IMR-90 (cell line): ENCODE measurements around the gene EDNRB. TPM values are rescaled to one million over a fixed set of nuclear protein-coding genes. Genes with fewer than 3 reads are reported as not detected.

Experiments
- ATAC-seq: fragments of 200-7000 bp; cut with Tn5 transposase; 2 replicates; pipeline ENCODE4 v1.9.1; 2020; ENCODE audit warnings: low read depth, mild to moderate bottlenecking, moderate library complexity
- BruUV-seq: library from RNA; stranded (reverse); fragments of 400-500 nt; replicated peaks from 2 replicates; lab custom pipeline; 2021; lab: Mats Ljungman, UMichigan
- CTCF ChIA-PET: fragments of 300-600 bp; formaldehyde crosslinking; extraction: SDS; loops from one replicate; lab custom pipeline; 2021; ENCODE audit warnings: antibody characterized with exemption; lab: Yijun Ruan, JAX
- POLR2A ChIA-PET: fragments of 300-600 bp; sonication (Branson Sonifier 250); formaldehyde crosslinking; loops from one replicate; lab custom pipeline; 2022; ENCODE audit warnings: antibody characterized with exemption; ENCODE audit not compliant: unreplicated experiment; lab: Charles Lee
- DNase-seq: peaks from one replicate; pipeline ENCODE4 v3.0.0; 2013
- H2AFZ ChIP-seq: replicated peaks from 2 replicates; pipeline ENCODE3; 2013; ENCODE audit warnings: low read length, mild to moderate bottlenecking; ENCODE audit not compliant: poor library complexity
- H2AK5ac ChIP-seq: 2 replicates; pipeline ENCODE4 v1.6.1; 2013; ENCODE audit warnings: low read depth, low read length, inconsistent platforms
- H2AK9ac ChIP-seq: replicated peaks from 2 replicates; pipeline ENCODE3; 2013; ENCODE audit warnings: mild to moderate bottlenecking, low read depth, low read length, moderate library complexity; ENCODE audit not compliant: poor library complexity
- H2BK120ac ChIP-seq: 2 replicates; pipeline ENCODE4 v1.6.1; 2013; ENCODE audit warnings: low read depth, low read length, inconsistent platforms
- H2BK15ac ChIP-seq: 3 replicates; pipeline ENCODE4 v1.6.1; 2013; ENCODE audit warnings: low read depth, low read length, inconsistent platforms
- H2BK20ac ChIP-seq: 2 replicates; pipeline ENCODE4 v1.6.1; 2013; ENCODE audit warnings: low read depth, mild to moderate bottlenecking, inconsistent platforms, low read length, moderate library complexity
- H2BK5ac ChIP-seq: 2 replicates; pipeline ENCODE4 v1.6.1; 2013; ENCODE audit warnings: mild to moderate bottlenecking, low read depth, low read length, inconsistent platforms; ENCODE audit not compliant: poor library complexity, severe bottlenecking
- H3K14ac ChIP-seq: replicated peaks from 2 replicates; pipeline ENCODE4 v1.6.1; 2013; ENCODE audit warnings: low read depth, low read length, inconsistent platforms
- H3K18ac ChIP-seq: 2 replicates; pipeline ENCODE4 v1.6.1; 2013; ENCODE audit warnings: low read depth, low read length, control low read depth
- H3K23ac ChIP-seq: 2 replicates; pipeline ENCODE4 v1.6.1; 2013; ENCODE audit warnings: low read depth, low read length, inconsistent platforms
- H3K27ac ChIP-seq: 2 replicates; pipeline ENCODE4 v1.5.1; 2013; ENCODE audit warnings: mild to moderate bottlenecking, control low read depth, low read length; ENCODE audit not compliant: insufficient read depth
- H3K27me3 ChIP-seq: 2 replicates; pipeline ENCODE4 v1.6.1; 2013; ENCODE audit warnings: low read length; ENCODE audit not compliant: control insufficient read depth, insufficient read depth
- H3K36me3 ChIP-seq: 2 replicates; pipeline ENCODE4 v1.6.1; 2013; ENCODE audit warnings: low read length, mixed read lengths; ENCODE audit not compliant: control insufficient read depth, insufficient read depth
- H3K4ac ChIP-seq: 2 replicates; pipeline ENCODE4 v1.6.1; 2013; ENCODE audit warnings: low read depth, low read length, inconsistent platforms
- H3K4me1 ChIP-seq: 2 replicates; pipeline ENCODE4 v1.6.1; 2013; ENCODE audit warnings: low read length, mixed read lengths; ENCODE audit not compliant: control insufficient read depth, insufficient read depth
- H3K4me2 ChIP-seq: 2 replicates; pipeline ENCODE4 v1.6.1; 2013; ENCODE audit warnings: low read depth, mild to moderate bottlenecking, control low read depth, low read length, moderate library complexity
- H3K4me3 ChIP-seq: 2 replicates; pipeline ENCODE4 v1.5.1; 2013; ENCODE audit warnings: low read depth, mild to moderate bottlenecking, control low read depth, low read length, moderate library complexity; ENCODE audit not compliant: insufficient read depth
- H3K56ac ChIP-seq: 2 replicates; pipeline ENCODE4 v1.6.1; 2013; ENCODE audit warnings: low read length, inconsistent platforms; ENCODE audit not compliant: insufficient read depth; ENCODE audit errors: extremely low read depth
- H3K79me1 ChIP-seq, 2 experiments: 2 replicates each; pipeline ENCODE4 v1.6.1; 2013; ENCODE audit warnings: low read length in 2 of 2, inconsistent platforms in 1 of 2, low read depth in 1 of 2
- H3K9ac ChIP-seq: 2 replicates; pipeline ENCODE4 v1.6.1; 2013; ENCODE audit warnings: low read depth, low read length, control low read depth
- H3K9me1 ChIP-seq: 2 replicates; pipeline ENCODE4 v1.6.1; 2013; ENCODE audit warnings: low read length, inconsistent platforms; ENCODE audit not compliant: insufficient read depth
- H3K9me3 ChIP-seq: 2 replicates; pipeline ENCODE4 v1.6.1; 2013; ENCODE audit warnings: low read length; ENCODE audit not compliant: control insufficient read depth, insufficient read depth
- H4K20me1 ChIP-seq: 2 replicates; pipeline ENCODE4 v1.6.1; 2013; ENCODE audit warnings: low read length, inconsistent platforms; ENCODE audit not compliant: insufficient read depth
- H4K5ac ChIP-seq: 2 replicates; pipeline ENCODE4 v1.6.1; 2013; ENCODE audit warnings: mild to moderate bottlenecking, low read depth, low read length, control low read depth
- H4K8ac ChIP-seq, 2 experiments: 2 replicates each; pipeline ENCODE4 v1.6.1; 2013; ENCODE audit warnings: low read depth in 2 of 2, low read length in 2 of 2, control low read depth in 1 of 2, inconsistent platforms in 1 of 2
- H4K91ac ChIP-seq: 2 replicates; pipeline ENCODE4 v1.6.1; 2013; ENCODE audit warnings: low read depth, low read length, inconsistent platforms; ENCODE audit not compliant: insufficient read depth
- CTCF ChIP-seq: conservative IDR thresholded peaks from 2 replicates; pipeline ENCODE4 v1.5.1; 2012; ENCODE audit warnings: mild to moderate bottlenecking, low read depth, low read length, improper control_type of control experiment
- FOS ChIP-seq: fragments of 150-350 bp; IDR thresholded peaks from 2 replicates; pipeline ENCODE4 v1.6.1; 2016; ENCODE audit warnings: low read depth, low read length
- MAFK ChIP-seq: IDR thresholded peaks from 2 replicates; pipeline ENCODE4 v1.6.1; 2012; ENCODE audit warnings: low read depth, low read length, improper control_type of control experiment
- MAZ ChIP-seq: IDR thresholded peaks from 2 replicates; pipeline ENCODE4 v1.6.1; 2012; ENCODE audit warnings: low read depth, mild to moderate bottlenecking, low read length, improper control_type of control experiment, moderate library complexity, borderline replicate concordance
- MXI1 ChIP-seq: IDR thresholded peaks from 2 replicates; pipeline ENCODE4 v1.6.1; 2012; ENCODE audit warnings: low read depth, mild to moderate bottlenecking, low read length, moderate library complexity, borderline replicate concordance
- NFE2L2 ChIP-seq: fragments of 150-350 bp; IDR thresholded peaks from 2 replicates; pipeline ENCODE4 v1.6.1; 2016; ENCODE audit warnings: low read depth, mild to moderate bottlenecking, low read length
- POLR2A ChIP-seq: IDR thresholded peaks from 2 replicates; pipeline ENCODE4 v1.6.1; 2012; ENCODE audit warnings: mild to moderate bottlenecking, low read depth, low read length
- RAD21 ChIP-seq: IDR thresholded peaks from 2 replicates; pipeline ENCODE4 v1.6.1; 2012; ENCODE audit warnings: low read length, improper control_type of control experiment
- RCOR1 ChIP-seq: IDR thresholded peaks from 2 replicates; pipeline ENCODE4 v1.6.1; 2012; ENCODE audit warnings: mild to moderate bottlenecking, low read length, improper control_type of control experiment; ENCODE audit not compliant: insufficient replicate concordance
- RFX5 ChIP-seq: IDR thresholded peaks from 2 replicates; pipeline ENCODE4 v1.8.0; 2012; ENCODE audit warnings: low read depth, mild to moderate bottlenecking, low read length, moderate library complexity
- SMC3 ChIP-seq: fragments of 150-350 bp; IDR thresholded peaks from 2 replicates; pipeline ENCODE4 v1.6.1; 2016; ENCODE audit warnings: low read depth, mild to moderate bottlenecking, antibody characterized with exemption, low read length, moderate library complexity
- USF2 ChIP-seq: fragments of 150-350 bp; IDR thresholded peaks from 2 replicates; pipeline ENCODE4 v1.6.1; 2017; ENCODE audit warnings: mild to moderate bottlenecking, antibody characterized with exemption, low read length, low read depth
- WGBS, 2 experiments: methylation state at CpG; one replicate each; pipeline versions ENCODE4 v1.1.5 to v1.1.7; 2013; ENCODE audit warnings: missing lambda C conversion rate in 2 of 2; ENCODE audit not compliant: insufficient read length in 1 of 2; ENCODE audit errors: extremely low coverage in 2 of 2; 5-methylcytosine and 5-hydroxymethylcytosine counted together
- dilution Hi-C: fragments of 300-500 bp; cut with HindIII; formaldehyde crosslinking; loops from one replicate; pipeline ENCODE4 v1.14.3; 2018; ENCODE audit warnings: low sequenced_read_pairs; ENCODE audit not compliant: unreplicated experiment
- in situ Hi-C: fragments of 300-500 bp; cut with MboI; formaldehyde crosslinking; loops from 3 replicates; pipeline ENCODE4 v1.14.3; 2019; ENCODE audit warnings: low sequenced_read_pairs, inconsistent platforms, mixed read lengths
- intact Hi-C: fragments of 100-400 bp; cut with micrococcal nuclease; formaldehyde crosslinking; loops from 2 replicates; pipeline ENCODE4 v1.10.0; 2022
- polyA plus RNA-seq, 3 experiments: library from polyadenylated mRNA; depleted of rRNA; stranded (reverse); fragments of >200 nt; gene quantifications; 2 replicates each; pipeline ENCODE4 v1.2.3, GENCODE V29; 2012; ENCODE audit warnings: low replicate concordance in 1 of 3
- total RNA-seq: library from RNA; depleted of rRNA; stranded (reverse); fragments of >200 nt; gene quantifications from 2 replicates; pipeline ENCODE4 v1.2.3, GENCODE V29; 2012
- TF ChIP-seq, protein P1 (sequence below): fragments of 150-350 bp; IDR thresholded peaks from 2 replicates; pipeline ENCODE4 v1.6.1; 2016; ENCODE audit warnings: low read depth, mild to moderate bottlenecking, low read length, moderate library complexity, borderline replicate concordance

Gene EDNRB
- total and polyA plus RNA-seq, 2 of the 4 experiments (the other 2 are of a cell fraction): under 0.01 to 0.09 TPM

- Histone ChIP-seq H2BK20ac (no peak overlapping the region), H3K36me3 (no peaks in the 10 kb centered on the region; the same call in 1 of the 2 replicates), H3K4me2 (no peak overlapping the region), H3K4me1 (peaks cover 1% of the 10 kb centered on the region; the same call in 1 of the 2 replicates), H2AK9ac (no peak overlapping the region), H2BK5ac (no peak overlapping the region), H3K27me3 (no peaks in the 10 kb centered on the region), H2AK5ac (no peak overlapping the region), H3K9me1 (no peaks in the 10 kb centered on the region), H3K4ac (no peak overlapping the region), H4K8ac (no peak overlapping the region), H3K9me3 (no peaks in the 10 kb centered on the region), H4K91ac (no peak overlapping the region), H4K20me1 (no peaks in the 10 kb centered on the region), H3K56ac (no peak overlapping the region), H4K5ac (no peak overlapping the region), H3K9ac (no peak overlapping the region), H2BK15ac (no peak overlapping the region), H3K23ac (no peak overlapping the region), H3K4me3 (no peak overlapping the region), H3K14ac (no peak overlapping the region), H2BK120ac (no peak overlapping the region), H2AFZ (no peak overlapping the region), H3K79me1 (no peaks in the 10 kb centered on the region), H3K27ac (no peak overlapping the region), H3K18ac (no peak overlapping the region)
- intact Hi-C loops: no loop called here
- ATAC-seq: no peak
- dilution Hi-C loops: no loop called here
- no peak for TF ChIP-seq MAFK
- TF ChIP-seq, protein P1, sequence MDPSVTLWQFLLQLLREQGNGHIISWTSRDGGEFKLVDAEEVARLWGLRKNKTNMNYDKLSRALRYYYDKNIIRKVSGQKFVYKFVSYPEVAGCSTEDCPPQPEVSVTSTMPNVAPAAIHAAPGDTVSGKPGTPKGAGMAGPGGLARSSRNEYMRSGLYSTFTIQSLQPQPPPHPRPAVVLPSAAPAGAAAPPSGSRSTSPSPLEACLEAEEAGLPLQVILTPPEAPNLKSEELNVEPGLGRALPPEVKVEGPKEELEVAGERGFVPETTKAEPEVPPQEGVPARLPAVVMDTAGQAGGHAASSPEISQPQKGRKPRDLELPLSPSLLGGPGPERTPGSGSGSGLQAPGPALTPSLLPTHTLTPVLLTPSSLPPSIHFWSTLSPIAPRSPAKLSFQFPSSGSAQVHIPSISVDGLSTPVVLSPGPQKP: no peak
- TF ChIP-seq RCOR1: no peak
- no peak for TF ChIP-seq SMC3
- no peak for TF ChIP-seq RAD21
- TF ChIP-seq MAZ: no peak
- TF ChIP-seq POLR2A: no peak
- no peak for TF ChIP-seq RFX5
- no peak for TF ChIP-seq USF2
- TF ChIP-seq FOS: no peak
- no peak for TF ChIP-seq NFE2L2
- TF ChIP-seq MXI1: no peak
- no peak for TF ChIP-seq CTCF
- CTCF ChIA-PET: no interaction called here
- DNase-seq: no peak
- POLR2A ChIA-PET: no interaction called here
- in situ Hi-C loops: no loop called here
- WGBS, 2 experiments: 40% methylated on average over 1 of the region's 3 CpGs; no CpG with 5 or more reads in 1 of the 2 experiments
- no TSS peak for BruUV-seq
Measured at GRCh38 chr13:77894743-77895142, 23.9 kb downstream of the EDNRB start.
